Measurements from ENCODE around the gene ADA.

ADA gene

GRCh38 chr20:44573501-44573869 is 78.0 kb downstream of the ADA start:
- DNase-seq = no peak

- DNase-seq = no peak
Observed at GRCh38 chr20:44572551-44573500, 78.7 kb downstream of the ADA start.

GRCh38 chr20:44571362-44571988 is 80.0 kb downstream of the ADA start:
- no peak for DNase-seq

- DNase-seq = no peak
Observed at GRCh38 chr20:44570367-44570766, 81.1 kb downstream of the ADA start.

Measured in CD4-positive, alpha-beta T cell treated with Interleukin-4 for 4 hours (primary cell).